ENCODE measurements around the gene SCUBE1.

GRCh38 chr22:43310798-43311197 is 32.4 kb downstream of the SCUBE1 start:
- TF ChIP-seq RAD21 (IDR thresholded peaks at IDR 0.05 in 1 of 2, conservative IDR thresholded peaks at IDR 0.05 in 1 of 2; ENCODE audit: low read depth in 2 of 2, low read length in 2 of 2): no peak
- no peak for TF ChIP-seq RFX5 (IDR thresholded peaks at IDR 0.05; ENCODE audit: borderline replicate concordance, low read depth, low read length)
- TF ChIP-seq CTCF (IDR thresholded peaks at IDR 0.05; ENCODE audit: control extremely low read depth in 1 of 3, insufficient read depth in 1 of 3, low read depth in 1 of 3, low read length in 3 of 3): no peak
